EH (cell line): ENCODE measurements around the gene SPATS2.
"Not testable (repeated sequence)": the region's sequence is repeated elsewhere in the genome, so short reads cannot be mapped to it uniquely, and the experiment has no call there.

Experiments
- DNase-seq: peaks from one replicate; pipeline ENCODE4 v3.0.0-alpha.2; 2015; ENCODE audit warnings: low read depth

Gene SPATS2

DNA sequence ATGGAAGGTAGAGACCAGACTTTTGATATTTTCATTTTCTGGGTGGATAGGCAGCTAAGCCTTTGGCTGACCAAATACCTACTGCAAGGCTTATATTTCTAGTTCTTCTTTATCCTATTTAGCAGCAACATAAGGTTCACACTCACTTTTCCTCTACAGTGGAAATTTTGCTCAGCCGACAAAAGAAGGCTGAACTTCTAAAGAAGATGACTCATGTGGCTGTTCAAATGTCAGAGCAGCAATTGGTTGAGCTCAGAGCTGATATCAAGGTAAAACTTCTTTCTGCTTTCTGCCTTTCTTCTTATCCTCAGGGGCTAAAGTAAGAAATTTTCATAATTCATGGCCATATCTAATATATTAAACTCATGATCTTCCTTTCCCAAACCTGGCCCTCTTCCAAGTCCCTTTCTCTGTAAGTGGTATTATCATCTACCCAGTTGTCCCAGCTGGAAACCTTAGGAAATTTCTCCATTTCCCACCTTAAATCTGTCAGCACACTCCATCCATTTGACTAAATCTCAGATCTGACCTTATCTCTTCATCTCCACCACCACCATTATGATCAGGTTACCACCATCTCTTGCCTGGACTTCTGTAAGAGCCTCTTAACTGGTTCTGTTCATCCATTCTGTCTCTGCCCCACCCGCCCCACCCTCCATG, 151.8 kb downstream of the SPATS2 start:
- peak; percentile 31 for DNase-seq

DNA sequence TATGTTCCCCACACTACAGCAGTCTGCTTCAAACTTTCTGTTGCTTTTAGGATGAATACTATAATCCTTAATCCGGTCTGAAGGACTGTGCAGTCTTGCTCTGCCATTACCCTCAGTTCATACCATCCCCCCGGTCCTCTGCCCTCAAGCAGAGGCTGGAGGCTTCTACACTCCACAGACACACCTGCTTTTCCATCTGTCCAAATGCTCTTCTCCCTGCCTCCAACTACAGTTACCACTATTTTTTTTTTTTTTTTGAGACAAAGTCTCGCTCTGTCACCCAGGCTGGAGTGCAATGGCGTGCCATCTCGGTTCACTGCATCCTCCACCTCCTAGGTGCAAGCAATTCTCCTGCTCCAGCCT, 152.3 kb downstream of the SPATS2 start:
- DNase-seq, result no peak

DNA sequence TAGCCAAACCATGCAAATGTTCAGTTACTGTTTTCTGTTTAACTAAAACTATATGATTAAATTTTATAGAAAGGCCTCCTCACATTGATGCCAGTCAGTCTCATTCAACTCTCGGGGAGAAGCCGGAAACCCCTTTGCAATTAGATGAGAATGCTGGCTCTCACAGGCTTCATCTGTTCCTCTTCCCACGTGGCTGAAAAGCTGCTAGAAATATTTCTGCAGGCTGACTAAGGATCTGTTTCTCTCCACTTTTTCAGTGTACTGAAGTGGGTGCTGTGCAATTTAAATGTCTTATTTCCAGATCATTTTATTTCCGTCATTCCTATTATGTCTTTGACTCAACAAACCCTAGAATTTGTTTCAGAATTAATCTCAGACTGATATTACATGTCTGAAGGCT, 154.1 kb downstream of the SPATS2 start:
- DNase-seq, result no peak

DNA sequence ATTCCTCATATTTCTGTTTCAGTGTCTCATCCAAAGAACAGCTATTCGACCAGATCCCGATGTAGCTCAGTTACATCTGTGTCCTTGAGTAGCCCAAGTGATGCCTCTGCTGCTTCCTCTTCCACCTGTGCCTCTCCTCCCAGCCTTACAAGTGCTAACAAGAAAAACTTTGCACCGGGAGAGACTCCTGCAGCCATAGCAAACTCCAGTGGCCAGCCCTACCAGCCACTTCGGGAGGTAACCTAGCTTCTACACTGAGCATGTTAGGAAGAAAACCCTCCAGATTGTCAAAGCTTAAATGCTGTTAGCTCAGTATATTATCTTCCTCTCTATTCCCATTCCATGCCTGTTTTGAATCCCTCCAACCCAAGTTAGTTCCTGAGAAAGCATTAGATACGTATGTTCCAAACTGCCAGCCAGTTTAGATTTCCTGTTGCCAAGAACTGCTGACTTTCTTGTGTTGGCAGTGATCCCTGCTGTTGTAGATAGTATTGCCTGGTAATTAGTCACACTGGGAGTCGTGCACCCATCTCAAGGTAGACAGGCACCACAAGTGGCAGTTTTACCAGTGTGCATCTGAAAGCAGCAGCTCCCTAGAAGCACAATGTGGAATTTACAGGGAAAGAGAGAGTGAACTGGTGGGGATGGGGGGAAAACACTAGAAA, 157.5 kb downstream of the SPATS2 start:
- no peak for DNase-seq

DNA sequence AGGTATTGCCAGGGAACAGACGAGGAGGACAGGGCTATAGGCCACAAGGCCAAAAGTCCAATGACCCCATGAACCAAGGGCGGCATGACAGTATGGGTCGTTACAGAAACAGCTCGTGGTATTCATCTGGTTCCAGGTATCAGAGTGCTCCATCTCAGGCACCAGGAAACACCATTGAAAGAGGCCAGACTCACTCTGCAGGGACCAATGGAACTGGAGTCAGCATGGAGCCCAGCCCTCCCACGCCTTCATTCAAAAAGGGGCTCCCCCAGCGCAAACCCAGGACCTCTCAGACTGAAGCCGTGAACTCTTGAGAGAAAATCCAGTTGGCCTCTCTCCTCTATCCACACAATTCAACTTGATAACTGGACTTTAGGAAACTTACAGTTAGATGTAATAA, 158.7 kb downstream of the SPATS2 start:
- no peak for DNase-seq

DNA sequence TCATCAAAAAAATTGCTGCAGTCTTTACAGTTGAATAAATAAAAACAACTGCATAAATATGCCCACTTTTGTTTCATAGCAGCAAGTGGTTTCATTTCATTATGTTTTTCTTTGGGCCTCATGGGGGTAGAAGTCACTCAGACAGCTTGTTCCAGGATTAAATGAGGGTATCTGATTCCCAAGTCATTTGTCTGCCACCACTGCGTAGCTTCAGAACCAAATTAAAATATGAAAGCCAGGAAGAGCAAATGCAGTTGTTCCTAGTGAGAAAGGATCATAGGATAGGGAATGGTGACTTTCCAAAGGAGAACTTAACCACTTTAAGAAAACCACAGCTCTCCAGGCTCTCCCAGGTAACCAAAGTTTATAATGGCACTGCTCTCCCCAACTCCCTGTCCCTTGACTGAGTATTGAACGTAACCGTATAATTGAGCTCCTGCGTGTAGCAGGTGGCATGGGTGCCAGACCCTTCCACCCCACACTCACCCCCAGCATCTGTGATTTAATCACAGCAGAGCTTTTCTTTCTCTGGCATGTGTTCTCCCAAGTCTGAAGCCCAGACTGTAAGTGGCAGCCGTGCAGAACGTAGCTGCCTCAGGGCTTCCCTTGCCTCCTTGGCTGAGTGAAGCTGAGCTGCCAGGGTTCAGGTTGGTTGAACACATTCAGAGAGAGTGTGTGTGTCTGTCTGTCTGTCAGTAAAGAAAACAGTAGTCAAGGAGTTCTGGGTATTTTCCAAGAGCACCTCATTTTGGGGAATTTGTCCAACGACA, 160.3 kb downstream of the SPATS2 start:
- DNase-seq, result no peak

DNA sequence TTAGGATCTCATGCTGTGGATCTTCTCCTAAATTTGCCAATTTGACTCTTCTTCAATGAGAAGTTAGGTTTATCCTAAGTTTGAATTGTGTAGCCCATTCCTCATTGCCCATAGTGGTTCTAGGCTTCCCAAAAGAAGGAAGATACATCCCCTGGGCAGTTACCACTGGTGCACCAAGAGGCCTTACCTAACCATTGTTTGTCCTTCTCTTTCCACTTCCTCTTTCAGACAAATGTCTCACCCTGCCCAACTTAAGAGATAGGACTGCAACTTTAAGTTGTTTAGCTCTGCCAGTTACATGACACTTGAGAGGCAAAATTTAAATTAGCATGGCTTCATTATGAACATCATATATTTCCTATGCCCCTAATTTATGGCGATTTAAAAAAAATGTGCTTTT, 162.2 kb downstream of the SPATS2 start:
- DNase-seq, result no peak

DNA sequence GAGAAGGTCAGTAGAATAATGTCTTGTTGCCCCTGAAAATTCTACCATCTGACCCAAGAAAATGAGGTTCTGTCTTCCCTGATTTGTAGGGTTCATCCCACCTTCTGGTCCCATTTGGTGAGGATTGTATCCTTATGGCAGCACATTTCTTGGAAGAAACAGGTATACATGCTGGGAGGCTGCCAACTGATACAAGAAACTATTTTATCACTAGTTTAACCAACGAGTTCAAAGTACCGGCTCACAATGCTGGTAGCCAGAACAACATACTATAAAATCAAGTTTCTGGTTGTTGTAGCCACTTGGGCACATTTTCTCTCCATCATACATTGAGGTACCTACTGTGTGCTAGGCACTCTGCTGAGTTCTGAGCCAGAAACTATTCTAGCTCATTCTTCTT, 164.5 kb downstream of the SPATS2 start:
- DNase-seq, result no peak

DNA sequence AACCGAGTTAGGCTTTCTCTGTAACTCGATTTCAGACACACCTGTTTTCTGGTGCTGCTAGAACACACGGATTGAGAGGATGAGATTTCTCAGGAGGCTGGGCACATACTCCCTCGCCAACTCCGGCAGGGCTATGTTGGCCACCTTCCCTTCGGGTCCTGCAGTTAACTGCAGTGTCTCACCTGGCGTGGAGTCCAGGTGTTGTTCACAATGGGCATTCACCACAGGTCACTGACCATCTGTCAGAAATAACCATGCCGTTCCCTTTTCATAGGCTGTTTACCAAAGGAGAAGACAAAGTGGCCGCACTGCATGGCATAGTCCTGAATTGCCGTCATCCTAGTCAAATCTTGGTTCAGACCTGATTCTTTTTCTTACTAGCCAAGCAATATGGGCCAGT, 166.1 kb downstream of the SPATS2 start:
- no peak for DNase-seq

DNA sequence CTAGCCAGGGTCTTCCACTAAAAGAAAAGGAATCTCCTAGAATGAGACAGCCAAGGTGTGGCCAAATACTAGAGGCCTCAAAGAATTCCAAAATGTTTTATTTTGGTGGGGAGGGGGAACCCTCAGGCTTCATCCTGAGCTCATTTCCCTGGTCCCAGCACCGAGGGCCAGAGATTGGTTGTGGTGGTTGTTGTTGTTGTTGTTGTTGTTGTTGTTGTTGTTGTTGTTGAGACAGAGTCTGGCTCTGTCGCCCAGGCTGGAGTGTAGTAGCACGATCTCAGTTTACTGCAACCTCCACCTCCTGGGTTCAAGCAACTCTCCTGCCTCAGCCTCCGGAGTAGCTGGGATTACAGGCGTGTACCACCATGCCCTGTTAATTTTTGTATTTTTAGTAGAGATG, 166.9 kb downstream of the SPATS2 start:
- DNase-seq, result not testable (repeated sequence)

DNA sequence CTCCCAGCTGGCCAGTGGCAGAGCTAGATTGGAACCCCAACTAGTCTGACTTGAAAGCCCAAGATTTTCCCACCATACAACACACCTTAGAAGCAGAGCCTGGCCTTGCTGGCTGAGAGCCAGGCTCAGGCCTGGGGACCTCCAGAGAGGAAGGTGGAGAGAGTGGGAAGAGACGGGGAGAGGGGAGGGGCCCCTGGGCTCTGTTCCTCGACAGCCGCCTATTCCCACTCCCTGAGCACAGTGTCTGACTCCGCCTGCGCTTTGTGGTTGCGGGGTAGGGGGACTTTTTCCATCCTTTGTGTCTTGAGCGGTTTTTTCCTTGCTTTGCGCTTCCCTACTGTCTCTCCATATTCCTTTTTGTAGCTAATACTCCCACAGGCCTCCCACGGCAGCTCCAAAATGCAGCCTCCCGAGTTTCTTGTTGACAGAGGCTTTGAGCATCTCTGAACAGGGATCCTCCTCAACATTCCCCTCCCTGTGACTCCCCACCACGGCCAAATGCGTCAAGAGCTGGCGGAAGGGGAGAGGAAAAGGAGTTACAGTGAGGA, 167.5 kb downstream of the SPATS2 start:
- DNase-seq, result no peak

DNA sequence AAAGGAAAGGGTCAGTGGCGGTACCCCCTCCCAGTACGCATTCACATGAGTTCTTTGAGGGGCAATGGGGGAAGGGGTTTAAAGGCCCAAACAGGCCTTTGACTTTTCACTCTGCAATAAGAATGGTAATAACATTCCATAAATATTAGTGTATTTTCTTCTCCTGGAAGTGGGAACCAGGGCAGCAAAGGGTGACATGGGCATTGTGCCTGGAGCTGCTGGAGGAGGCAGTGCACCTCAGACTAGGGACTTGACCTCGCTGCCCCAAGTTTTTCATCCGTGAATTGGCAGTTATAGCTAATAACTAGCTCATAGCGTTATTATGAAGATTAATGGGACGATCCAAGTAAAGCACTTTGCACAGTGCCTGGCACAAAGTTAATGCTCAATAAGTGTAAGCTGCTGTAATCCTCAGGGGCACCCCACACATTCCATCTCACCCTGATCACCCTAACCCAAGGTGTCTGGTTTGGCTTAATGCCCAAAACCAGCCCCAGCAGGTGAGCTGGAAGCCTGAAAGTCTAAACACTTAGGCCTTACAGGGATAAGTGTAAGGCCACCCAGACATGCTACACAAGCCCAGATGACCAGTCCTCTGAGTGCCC, 168.8 kb downstream of the SPATS2 start:
- peak; percentile 38 for DNase-seq

DNA sequence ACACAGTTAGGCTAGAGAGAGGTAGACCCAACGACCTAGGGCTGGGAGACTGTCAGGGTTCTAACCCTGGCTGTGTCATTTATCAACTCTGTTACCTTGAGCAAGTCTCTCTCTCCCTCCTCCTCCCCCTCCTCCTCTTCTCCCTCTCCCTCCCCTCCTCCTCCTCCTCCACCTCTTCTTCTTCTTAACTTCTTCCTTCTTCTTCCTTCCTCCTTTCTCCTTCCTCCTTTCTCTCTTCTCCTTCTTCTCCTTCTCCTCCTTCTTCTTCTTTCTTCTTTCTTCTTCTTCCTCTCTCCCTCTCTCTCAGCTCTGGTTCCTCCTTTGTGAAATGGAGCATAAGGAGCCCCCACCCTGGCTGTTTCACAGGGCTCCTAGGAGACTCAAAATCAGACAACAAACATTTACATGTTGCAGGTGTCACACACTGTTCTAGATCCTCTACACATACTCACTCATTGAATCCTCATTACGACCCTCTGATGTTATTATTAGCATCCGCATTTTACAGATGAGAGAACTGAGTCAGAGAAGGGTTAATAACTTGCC, 169.3 kb downstream of the SPATS2 start:
- no peak for DNase-seq

DNA sequence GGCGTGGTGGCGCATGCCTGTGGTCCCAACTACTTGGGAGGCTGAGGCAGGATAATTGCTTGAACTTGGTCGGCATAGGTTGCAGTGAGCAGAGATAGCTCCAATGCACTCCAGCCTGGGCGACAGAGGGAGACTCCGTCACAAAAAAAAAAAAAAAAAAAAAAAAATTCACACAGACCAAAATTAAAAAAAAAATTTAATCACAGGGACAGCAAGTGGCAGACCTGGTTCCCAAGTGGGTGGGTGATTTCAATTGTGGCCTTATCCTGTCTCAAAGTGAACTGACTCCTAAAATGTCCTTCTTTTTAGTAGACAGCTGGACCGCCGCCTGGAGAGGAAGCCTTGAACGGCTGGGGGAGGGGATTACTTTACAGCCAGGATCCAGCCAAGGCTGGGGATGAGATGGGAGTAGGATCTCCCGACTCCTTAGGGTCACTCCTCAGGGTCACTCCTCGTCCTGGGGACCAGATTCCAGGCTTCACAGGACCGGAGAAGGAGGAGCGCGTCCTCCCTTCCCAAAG, 170.0 kb downstream of the SPATS2 start:
- no peak for DNase-seq

DNA sequence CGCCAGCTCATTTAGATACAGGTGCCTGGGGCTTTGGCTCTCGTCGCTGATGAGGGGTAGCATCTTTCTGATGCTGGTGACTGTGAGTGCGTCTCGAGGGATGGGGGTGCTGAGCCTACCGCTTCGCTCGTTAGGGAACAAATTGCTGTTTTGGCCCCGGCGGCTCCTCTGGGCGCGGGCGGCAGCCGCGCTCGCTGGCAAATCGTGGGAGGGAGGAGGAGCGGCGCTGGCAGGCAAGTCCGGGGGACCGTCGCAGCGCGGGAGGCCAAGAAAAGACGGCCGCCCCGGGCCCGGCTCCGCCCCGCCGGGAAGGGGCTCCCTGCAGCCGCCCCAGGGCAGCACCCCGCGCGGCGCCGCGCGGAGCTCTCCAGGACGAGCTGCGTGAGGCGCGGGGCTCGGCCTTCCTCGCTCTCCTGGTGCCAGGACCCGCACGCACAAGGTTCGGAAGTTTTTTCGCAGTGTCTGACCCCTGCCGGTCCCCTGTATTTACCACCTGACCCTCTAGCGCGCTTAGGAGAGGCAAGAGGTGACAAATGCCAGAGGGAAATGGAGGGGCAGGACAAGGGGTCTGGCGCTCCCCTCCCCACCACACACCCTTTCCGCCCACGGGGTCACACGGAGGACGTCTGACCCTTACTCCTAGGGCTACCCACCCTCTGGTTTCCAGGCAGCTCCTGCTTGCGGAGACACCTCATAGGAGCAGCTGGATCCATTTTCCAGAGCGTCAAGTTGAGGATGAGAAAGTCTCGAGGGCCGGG, 170.7 kb downstream of the SPATS2 start:
- no peak for DNase-seq

DNA sequence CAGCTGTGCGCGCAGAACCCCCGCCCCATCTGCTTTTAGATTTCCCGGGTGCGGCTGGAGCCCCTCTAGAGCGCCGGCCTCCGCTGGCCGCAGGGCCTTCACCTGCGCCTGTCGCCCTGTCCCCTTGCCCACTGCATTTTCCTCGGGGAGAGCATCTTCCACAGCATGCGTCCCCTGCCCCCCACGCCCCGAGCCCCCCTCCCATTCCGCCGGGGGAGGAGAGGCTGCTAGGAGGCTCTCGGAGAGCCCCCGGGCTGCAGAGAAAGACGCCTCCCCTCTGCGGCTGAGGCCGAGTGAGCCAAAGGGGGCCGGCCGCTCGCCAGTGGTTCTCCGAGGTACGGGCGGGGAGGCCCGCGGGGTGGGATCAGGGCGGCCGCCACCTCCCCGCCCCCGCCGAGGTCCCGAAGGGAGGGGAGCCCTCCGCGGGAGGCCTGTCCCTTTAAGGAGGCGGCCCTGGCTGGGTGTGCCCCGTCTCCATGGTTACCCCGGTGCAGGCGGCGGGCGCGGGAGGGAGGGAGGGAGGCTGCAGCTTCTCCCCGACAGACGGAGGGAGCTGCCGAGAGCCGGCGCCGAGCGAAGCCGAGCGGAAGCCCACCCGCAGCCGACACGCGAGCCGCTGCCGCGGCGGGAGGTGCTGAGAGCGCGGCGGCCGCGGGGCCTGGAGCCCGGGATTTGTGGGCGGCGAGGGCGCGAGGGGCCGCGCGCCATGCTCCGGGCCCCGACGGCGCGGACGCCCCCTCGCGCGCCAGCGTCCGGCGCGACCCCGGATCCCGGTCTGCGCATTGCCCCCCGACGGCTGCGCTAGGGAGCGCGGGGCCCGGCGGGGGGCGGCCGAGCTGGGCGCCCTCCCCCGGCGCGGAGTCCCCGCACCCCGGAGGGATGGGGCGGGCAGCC, 171.5 kb downstream of the SPATS2 start, which contains the start of gene KCNH3:
Gene KCNH3 (plus strand): TSS at position 521 of the 894 bp plus-strand sequence. CDS start 387 bp downstream, outside the sequence.
- peak; percentile 78 for DNase-seq

DNA sequence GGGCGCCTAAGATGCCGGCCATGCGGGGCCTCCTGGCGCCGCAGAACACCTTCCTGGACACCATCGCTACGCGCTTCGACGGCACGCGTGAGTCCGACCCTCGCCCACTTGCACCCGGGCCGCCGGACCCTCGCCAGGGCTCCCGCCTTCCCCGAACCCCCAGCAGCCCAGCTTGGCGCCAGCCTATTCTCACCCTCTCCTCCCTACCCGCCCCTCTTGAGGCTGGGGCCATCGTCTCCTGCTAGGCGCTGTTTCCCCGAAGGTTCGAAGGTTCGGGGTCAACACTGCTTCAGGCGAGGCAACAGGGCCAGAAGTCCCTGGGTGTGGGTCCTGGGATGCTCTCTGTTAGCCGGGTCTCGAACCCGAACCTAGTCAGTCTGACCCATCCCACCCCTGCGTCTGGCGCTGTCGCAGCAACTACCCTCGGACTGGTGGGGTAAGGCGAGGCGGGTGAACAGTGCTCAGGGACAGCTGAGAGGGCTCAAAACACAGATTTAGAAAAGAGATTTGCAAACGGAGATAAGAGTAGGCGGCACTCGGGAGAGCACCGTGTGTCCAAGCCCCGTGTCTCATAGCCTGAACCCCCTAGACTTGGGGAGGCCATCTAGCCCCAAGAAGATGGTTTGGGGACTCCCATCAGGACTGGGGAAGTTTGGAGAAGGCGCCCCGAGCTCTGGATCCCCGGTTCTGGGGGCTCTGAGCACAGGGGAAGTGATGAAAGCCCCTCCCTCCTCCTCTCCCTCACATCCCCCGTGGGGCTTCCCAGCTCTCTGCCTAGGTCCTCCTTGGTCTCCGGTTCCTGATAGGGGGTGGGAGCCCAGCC, 172.4 kb downstream of the SPATS2 start:
- DNase-seq, result no peak

DNA sequence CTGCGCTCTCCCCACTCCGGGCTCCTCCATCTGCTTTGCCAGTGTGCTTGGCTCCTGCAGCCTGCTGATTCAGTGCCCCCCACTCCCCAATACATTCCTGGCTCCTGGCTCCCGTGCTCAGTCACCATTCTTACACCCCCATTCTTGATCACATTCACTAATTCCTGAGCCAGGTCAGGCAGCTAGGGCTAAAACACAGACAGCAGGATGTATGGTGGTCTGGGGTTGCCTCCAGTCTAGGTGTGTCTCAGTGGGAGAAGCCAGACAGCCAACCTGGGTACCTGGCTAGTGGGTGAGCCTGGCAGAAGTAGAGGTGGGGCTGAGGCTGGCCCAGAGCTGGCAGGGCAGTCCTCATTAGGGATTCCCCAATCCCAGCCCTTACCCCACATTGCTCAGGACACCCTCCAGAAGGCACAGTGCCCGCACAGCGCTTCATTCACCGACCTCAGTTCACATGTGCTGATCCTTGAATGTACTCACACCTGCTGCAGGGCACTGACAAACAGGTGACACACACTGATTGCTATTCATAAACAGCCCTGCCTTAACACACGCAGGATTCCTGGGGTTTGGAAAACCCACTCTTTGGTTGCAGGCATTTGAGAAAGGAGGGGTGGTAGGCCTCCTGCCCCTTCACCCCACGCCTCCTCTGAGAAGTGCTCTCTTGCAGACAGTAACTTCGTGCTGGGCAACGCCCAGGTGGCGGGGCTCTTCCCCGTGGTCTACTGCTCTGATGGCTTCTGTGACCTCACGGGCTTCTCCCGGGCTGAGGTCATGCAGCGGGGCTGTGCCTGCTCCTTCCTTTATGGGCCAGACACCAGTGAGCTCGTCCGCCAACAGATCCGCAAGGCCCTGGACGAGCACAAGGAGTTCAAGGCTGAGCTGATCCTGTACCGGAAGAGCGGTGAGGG, 173.2 kb downstream of the SPATS2 start:
- DNase-seq, result no peak
